Measurements from ENCODE around the gene GNG4.
"Not testable (repeated sequence)": the region's sequence is repeated elsewhere in the genome, so short reads cannot be mapped to it uniquely, and the experiment has no call there.

Gene GNG4

DNA sequence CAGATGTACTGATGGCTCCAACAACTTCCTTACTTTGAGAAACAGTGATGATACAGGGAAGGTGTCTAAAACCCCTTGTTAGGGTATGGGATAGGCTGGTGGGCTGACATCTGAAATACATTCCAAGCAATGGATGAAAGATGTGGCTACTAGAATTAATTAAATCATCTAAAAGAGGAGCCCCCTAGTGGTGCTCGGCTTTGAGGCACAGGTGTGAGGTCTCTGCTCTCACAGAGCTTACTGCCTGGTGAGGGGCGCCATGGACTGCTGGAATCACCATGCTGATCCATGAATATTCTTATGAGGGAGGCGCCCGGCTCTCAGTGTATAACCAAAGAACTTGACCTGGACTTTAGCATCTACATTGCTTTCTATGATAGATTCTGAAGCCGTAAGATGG is 48.5 kb downstream of the GNG4 start:
- Histone ChIP-seq H3K27me3 (ENCODE audit: control insufficient read depth, insufficient read depth, low read length) (no peaks in the 10 kb centered on the region), H3K9ac (no peak overlapping the region), H3K4me1 (no peaks in the 10 kb centered on the region), H3K27ac (no peak overlapping the region), H3K79me2 (no peaks in the 10 kb centered on the region), H3K4me2 (ENCODE audit: low read length) (no peak overlapping the region), H2AFZ (no peak overlapping the region), H3K36me3 (ENCODE audit: control insufficient read depth, insufficient read depth, low read length) (no peaks in the 10 kb centered on the region), H3K4me3 (ENCODE audit: low read depth, low read length) (no peak overlapping the region), H3K9me3 (ENCODE audit: control insufficient read depth, low read length) (no peaks in the 10 kb centered on the region)
- TF ChIP-seq CTCF (IDR thresholded peaks at IDR 0.05), result no peak

DNA sequence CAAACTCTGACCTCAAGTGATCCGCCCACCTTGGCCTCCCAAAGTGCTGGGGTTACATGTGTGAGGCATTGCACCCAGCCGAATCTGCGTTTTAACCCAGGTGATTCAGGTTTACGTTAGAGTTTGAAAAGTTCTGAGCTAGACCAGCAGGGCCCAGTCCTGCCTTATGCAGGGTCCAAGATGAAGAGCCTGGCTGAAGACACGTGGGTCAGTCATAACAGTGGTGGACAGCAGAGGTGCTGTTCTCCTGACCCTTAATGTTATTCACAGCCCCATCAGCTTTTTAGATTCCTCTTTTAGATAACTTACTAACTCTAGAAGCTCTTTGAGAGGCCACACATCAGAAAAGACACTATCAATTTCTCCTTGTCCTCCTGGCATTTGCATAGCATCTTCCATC is 50.0 kb downstream of the GNG4 start:
- Histone ChIP-seq H3K9ac (no peak overlapping the region), H3K4me3 (ENCODE audit: low read depth, low read length) (no peak overlapping the region), H3K4me2 (ENCODE audit: low read length) (no peak overlapping the region), H3K9me3 (ENCODE audit: control insufficient read depth, low read length) (no peaks in the 10 kb centered on the region), H3K27ac (no peak overlapping the region), H3K27me3 (ENCODE audit: control insufficient read depth, insufficient read depth, low read length) (no peaks in the 10 kb centered on the region), H2AFZ (no peak overlapping the region), H3K79me2 (no peaks in the 10 kb centered on the region), H3K36me3 (ENCODE audit: control insufficient read depth, insufficient read depth, low read length) (no peaks in the 10 kb centered on the region), H3K4me1 (no peaks in the 10 kb centered on the region)
- no peak for TF ChIP-seq CTCF (IDR thresholded peaks at IDR 0.05)

GRCh38 chr1:235597867-235598553 is 51.6 kb downstream of the GNG4 start:
- H3K4me3 ChIP-seq (ENCODE audit: low read depth, low read length), result no peak overlapping the region
- H3K79me2 ChIP-seq, result no peaks in the 10 kb centered on the region
- no peaks in the 10 kb centered on the region for H3K9me3 ChIP-seq (ENCODE audit: control insufficient read depth, low read length)
- no peak overlapping the region for H2AFZ ChIP-seq
- H3K27me3 ChIP-seq (ENCODE audit: control insufficient read depth, insufficient read depth, low read length), result no peaks in the 10 kb centered on the region
- H3K27ac ChIP-seq, result no peak overlapping the region
- no peak for TF ChIP-seq CTCF (IDR thresholded peaks at IDR 0.05)
- H3K4me1 ChIP-seq, result no peaks in the 10 kb centered on the region
- H3K36me3 ChIP-seq (ENCODE audit: control insufficient read depth, insufficient read depth, low read length), result no peaks in the 10 kb centered on the region
- H3K9ac ChIP-seq, result no peak overlapping the region
- H3K4me2 ChIP-seq (ENCODE audit: low read length), result no peak overlapping the region

GRCh38 chr1:235595079-235595478 is 54.5 kb downstream of the GNG4 start:
- no peak overlapping the region for H3K4me2 ChIP-seq (ENCODE audit: low read length)
- no peaks in the 10 kb centered on the region for H3K79me2 ChIP-seq
- no peaks in the 10 kb centered on the region for H3K9me3 ChIP-seq (ENCODE audit: control insufficient read depth, low read length)
- TF ChIP-seq CTCF (IDR thresholded peaks at IDR 0.05), result no peak
- no peak overlapping the region for H3K27ac ChIP-seq
- no peak overlapping the region for H3K9ac ChIP-seq
- no peaks in the 10 kb centered on the region for H3K27me3 ChIP-seq (ENCODE audit: control insufficient read depth, insufficient read depth, low read length)
- H3K36me3 ChIP-seq (ENCODE audit: control insufficient read depth, insufficient read depth, low read length), result no peaks in the 10 kb centered on the region
- H2AFZ ChIP-seq, result no peak overlapping the region
- no peaks in the 10 kb centered on the region for H3K4me1 ChIP-seq
- no peak overlapping the region for H3K4me3 ChIP-seq (ENCODE audit: low read depth, low read length)

DNA sequence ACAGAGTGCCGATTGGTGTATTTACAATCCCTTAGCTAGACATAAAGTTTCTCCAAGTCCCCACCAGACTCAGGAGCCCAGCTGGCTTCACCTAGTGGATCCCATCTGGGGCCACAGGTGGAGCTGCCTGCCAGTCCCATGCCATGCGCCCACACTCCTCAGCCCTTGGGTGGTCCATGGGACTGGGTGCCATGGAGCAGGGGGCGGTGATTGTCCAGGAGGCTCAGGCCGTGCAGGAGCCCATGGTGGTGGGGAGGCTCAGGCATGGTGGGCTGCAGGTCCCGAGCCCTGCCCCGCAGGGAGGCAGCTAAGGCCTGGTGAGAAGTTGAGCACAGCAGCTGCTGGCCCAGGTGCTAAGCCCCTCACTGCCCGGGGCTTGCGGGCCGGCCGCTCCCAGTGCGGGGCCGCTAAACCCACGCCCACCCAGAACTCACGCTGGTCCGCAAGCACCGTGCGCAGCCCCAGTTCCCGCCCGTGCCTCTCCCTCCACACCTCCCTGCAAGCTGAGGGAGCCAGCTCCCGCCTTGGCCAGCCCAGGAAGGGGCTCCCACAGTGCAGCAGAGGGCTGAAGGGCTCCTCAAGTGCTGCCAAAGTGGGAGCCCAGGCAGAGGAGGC is 55.2 kb downstream of the GNG4 start:
- H3K79me2 ChIP-seq; H3K36me3 ChIP-seq (ENCODE audit: control insufficient read depth, insufficient read depth, low read length); H3K9ac ChIP-seq; H3K4me3 ChIP-seq (ENCODE audit: low read depth, low read length); H3K27me3 ChIP-seq (ENCODE audit: control insufficient read depth, insufficient read depth, low read length); H3K4me2 ChIP-seq (ENCODE audit: low read length); H3K9me3 ChIP-seq (ENCODE audit: control insufficient read depth, low read length); H3K27ac ChIP-seq; H2AFZ ChIP-seq; H3K4me1 ChIP-seq: not testable (repeated sequence)

All from parathyroid adenoma (tissue), 2 donors.